AML-193 (cell line): ENCODE data around the gene SCO2.

Experiments used
- DNase-seq, 2 experiments: peaks; one replicate each; lab custom pipeline; 2025; lab: John Stamatoyannopoulos, UW

SCO2 gene

DNA sequence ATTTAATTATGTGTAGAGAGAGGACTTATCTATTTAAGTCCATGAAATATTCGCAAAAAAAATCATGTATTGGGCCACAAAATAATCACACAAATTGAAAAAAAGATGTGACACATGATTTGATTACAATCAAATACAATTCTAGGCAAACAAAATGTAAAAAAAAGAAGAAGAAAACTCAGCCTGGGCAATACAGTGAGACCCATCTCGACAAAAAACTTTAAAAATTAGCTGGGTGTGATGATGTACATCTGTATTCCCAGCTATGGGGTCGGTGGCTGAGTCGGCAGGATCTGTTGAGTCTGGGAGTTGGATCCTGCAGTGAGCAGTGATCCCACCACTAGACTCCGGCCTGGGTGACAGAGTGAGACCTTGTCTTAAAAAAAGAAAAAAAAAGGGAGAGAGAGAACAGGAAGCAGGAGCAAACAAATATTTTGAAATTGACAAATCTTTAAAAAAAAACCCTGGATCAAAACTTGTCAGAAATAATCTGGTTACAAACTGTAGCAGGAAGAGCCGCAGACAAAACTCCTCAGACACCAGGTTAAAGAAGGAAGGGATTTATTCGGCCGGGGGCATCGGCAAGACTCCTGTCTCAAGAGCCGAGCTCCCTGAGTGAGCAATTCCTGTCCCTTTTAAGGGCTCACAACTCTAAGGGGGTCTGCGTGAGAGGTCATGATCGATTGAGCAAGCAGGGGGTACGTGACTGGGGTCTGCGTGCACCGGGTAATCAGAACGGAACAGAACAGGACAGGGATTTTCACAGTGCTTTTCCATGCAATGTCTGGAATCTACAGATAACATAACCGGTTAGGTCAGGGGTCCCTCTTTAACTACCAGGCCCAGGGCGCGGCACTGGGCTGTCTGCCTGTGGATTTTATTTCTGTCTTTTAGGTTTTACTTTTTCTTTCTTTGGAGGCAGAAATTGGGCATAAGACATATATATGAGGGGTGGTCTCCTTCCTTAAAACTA is 7.7 kb upstream of the SCO2 start:
- no peak for DNase-seq

DNA sequence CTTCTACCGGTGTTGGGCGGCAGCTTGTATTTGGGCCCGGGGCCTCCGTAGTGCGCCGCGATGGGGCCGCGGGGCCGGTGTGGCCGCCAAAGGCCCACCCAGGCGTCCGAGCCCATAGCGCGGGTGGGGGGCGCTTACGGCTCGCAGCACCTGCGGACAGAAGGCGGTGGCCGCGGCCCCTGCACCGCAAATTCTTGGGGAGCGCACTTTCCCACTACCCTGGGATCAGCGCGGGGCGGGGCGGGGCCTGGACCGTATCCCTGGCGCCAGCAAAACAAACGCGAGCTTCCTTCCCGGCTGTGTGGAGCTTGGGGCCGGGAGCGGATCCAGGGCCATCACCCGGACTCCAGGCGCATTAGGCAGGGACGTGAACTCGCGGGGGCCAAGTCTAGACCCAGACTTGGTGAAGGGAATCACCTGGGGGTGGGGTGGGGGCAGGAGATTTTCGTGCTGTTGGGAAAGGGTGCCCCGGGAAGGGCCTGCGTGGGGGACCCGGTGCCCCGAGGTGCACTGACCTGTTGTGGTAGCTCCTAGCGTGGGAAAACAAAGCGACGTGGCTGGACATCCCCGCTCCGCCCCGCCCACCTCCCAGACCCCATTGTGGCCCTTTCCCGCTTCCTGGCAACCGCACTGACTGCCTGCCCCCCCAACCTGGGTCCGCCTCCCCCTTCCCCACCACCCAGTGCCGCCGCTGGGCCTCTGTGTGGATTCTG is 6.7 kb upstream of the SCO2 start:
- no peak for DNase-seq

DNA sequence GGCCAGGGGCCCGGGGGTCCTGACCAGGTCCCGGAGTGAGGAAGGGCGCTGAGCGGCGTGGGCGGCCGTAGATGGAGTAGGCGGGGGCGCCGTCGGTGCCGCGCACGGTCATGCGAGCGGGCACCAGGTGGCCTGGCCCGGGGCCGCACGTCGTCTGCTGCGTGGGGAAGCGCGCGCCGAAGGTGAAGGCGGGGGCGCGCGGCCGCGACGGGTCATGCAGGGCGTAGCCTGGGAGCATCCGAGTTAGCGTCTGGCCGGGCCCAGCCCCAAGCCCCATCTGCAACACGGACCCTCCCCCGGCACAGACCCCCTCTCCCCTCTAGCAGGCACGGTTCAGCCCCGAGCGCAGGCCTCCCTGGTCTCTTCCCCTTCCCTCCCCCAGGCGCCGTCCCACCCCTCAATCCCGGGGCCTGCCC is 6.2 kb upstream of the SCO2 start:
- no peak for DNase-seq

DNA sequence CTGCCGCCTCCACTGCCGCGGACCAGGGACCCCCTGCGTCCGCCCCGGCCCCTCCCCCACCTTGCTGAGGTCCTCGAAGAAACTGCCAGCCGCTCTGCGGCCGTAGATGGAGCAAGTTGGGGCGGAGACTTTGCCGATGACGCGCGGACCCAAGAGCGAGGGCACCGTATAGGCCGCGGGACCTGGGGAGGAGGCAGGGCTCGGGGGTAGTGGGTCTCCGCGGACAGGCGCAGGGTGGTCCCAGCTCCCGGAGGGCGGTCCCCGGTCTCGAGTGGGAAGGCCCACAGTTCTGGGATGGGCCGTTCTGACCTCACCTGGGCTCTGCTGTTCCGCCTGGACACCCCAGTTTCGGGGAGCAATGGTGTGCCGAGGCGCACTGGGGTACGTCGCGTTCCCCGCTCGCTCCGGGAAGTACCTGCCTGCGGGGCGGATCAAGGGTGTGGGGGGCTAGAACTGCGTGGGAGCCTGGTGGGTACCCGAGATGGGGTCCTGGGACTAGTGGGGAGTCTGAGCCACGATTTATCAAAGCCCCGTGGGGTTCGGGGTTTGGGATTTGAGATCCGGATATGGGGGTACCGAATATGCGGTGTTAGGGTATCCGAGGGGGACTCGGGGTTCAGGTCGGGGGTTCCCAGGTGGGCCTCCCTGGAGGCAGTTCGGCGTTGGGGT is 5.6 kb upstream of the SCO2 start:
- no peak for DNase-seq

DNA sequence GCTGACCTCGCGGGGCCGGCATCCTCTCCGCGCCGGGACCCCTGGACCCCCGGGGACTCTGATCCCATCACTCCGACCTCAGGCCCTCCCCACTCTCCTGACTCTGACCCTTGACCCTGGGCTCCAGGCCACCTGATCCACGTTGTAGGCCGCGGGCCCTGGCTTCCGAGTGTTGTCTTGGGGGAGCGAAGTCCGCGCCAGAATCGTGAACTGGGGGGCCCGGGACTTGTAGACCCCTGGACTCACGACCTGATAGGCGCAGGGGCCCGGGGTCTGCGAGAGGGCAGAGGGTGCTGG is 5.1 kb upstream of the SCO2 start:
- DNase-seq = no peak

DNA sequence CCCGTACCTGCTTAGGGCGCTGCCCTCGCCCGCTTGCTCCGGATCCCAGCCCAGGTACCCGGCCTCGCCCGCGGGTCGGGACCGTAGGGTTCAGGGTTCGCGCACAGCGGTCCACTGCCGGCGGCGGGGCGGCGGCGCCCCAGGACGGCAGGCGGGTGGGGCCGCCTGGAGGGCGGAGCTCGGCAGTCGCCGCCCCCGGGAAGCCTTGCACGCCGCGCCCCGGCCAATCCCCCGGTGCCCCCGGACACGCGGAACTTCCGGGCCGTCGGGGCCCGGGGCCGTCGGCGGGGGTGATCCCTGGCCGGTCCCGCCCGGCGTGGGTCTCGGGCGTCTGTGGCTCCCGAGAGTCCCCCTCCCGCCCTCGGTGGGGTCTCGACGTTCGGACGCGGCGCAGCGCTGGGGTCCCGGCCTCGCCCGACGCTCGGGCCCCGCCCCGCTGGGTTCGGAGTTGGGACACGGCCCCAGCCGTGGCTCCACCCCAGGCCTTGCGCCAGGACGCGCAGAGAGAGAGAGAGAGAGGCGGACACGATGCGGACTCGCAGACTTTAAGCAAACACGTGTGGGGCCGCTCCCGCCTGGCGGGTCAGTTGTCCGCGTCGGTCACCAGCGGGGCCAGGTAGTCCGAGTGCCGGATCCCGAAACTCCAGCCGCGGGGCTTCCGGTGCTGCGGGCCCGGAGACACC is 4.6 kb upstream of the SCO2 start, which contains the start of gene TYMP:
TSS of gene TYMP (minus strand) at position 116 of the 683 bp plus-strand sequence. CDS start 303 bp downstream, outside the sequence.
- DNase-seq = no peak

DNA sequence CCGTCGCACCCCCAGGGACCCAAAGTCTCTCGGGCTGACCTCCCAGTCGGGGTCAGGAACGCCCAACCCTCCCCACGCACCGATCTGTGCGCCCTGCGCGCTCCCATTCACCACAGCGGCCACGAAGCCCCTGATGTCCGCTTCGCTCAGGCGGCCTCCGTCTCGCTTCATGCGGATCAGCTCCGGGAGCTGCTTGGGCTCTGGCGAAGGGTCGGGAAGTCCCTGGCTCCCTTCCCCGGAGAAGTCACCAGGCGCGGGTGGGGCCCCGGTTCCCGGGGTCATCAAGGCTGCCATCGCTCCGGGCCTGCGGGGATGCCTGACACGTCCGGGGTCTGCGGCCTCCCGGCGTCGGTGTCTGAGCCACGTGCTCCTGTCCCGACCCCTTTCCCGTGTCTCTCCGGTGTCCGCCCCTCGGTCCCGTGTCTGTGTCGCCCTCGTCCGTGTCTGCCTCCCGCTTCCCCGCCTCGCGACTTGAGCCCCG is 4.1 kb upstream of the SCO2 start:
- DNase-seq = no peak

DNA sequence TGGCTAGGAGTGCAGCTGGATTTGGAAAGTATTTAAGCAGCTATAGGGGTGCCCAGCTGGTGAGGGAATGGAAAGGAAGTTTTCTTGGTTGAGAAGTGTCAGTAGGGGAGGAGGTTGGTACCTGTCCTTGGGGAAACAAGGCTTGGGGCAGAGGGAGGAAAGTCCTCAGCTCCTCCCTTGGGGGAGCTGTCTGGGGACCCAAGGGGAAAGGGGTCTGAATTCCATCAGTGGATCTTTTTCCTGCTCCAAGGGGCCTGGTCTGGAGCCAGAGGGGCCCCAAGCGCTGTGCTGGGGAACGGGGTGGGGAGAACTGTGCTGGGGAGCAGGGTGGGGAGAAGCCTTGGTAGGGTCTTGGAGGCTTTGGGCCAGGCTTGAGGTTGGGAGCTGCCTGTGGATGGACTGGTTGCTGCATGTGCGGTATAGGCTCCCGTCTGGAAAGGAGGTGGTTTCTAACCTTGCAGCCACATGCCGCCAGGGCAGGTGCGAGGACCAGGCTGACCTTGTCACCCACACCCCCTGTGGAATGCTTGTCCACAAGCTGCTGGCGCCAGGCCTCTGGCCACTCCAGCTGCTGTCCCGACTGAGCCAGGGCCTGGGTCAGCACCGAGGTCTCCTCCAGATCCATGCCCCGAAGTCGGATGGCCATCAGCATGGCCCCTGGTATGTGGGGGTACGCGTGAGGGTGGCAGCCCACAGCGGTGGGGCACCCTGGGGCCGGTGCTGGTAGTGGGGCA is 3.5 kb upstream of the SCO2 start:
- no peak for DNase-seq

DNA sequence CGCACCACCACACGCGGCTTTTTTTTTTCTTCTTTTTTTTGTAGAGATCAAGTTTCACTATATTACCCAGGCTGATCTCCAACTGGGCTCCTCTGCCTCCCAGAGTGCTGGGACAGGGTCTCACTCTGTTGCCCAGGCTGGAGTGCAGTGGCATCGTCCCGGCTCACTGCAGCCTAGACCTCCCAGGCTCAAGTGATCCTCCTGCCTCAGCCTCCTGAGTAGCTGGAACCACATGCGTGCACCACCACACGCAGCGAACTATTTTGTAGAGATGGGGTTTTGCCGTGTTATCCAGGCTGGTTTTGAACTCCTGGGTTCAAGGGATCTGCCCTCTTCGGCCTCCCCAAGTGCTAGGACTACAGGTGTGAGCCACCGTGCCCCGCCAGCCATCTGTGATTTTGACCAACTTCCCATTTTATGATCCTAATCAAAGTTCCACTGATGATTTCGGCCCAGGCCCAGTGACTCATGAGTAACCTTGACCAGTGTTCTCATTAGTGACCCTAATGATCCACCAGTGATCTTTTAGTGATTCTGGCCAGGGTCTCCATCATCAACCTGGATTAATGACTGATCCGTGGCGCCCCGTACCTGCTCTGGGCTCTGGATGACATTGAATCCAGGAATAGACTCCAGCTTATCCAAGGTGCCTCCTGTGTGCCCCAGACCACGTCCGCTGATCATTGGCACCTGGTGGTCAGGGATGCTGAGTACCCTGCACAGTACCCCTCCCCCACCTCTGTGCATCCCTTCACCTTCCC is 2.7 kb upstream of the SCO2 start:
- DNase-seq = no peak

DNA sequence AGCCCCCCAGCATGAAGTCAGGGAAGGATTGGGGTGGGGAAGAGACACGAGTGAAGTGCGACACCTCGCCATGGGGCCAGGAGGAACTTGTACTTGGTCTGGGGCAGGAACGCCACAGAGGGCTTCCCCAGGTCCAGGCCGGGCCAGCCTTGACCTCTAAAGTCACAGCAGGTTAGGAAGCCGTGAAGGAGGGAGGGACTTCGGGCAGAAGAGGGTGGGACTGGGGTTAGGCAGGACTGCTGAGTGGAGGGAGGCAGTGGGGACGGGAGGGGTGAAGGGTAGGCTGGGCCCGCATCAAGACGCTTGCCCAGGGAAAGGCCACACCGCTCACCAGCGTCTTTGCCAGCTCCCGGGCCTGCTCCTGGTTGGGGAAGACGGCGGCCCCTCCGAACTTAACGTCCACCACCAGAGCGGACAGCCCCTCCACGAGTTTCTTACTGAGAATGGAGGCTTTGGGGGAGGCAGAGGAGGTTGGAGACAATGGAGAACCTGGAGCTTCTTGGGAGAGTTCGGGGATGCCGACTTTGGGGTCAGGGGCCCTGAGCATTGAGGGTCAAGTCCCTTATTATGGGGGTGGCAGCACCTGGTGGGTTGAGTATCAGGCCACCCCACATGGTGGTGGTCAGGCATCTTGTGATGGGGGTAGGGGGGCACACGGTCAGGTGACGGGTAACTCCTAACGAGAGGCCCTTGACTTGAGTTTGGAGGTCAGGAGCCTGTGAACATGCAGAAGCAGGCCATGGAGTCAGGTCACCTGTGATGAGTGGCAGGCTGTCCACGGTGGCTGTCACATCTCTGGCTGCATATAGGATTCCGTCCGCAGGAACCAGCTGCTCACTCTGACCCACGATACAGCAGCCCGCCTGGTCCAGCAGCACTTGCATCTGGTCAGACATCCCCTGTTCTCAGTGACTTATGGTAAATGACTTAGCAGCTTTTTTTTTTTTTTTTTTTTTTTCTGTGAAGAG is 1.7 kb upstream of the SCO2 start:
- DNase-seq = peak; percentile 62 to 69

DNA sequence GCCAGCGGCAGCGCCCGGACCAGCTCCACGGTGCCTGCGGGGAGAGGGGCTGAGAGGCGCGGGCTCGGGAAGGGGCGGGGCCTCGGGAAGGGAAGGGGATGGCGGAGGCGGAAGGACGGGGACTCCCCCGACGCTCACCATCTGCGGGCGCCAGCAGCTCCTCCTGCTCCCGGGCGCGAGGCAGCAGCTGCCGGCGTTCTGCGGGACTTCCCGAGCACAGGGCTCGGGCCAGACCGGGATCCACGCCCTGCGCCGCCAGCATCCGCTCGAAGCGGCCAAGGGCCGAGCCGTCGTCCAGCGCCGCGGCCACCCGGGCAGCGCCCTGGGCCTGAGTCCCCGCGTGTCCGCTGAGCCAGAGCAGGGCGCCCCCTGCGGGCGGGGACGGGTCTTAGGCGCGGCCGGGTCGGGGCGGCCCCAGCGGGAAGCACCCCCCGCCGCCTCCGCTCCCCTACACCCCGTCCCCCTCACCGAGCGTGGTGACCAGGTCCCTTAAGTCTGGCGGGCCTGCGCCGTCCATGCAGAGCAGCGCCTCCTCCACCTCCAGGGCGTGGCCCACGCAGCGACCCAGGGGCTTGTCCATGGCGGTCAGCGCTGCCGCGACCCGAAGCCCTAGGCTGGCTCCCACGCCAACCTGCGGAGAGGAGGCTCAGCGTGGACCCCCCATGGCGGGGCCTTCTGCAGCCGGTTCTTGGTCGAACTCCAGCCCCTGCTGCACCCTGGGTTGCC is 873 bp upstream of the SCO2 start:
- DNase-seq = peak; percentile 56 to 75

DNA sequence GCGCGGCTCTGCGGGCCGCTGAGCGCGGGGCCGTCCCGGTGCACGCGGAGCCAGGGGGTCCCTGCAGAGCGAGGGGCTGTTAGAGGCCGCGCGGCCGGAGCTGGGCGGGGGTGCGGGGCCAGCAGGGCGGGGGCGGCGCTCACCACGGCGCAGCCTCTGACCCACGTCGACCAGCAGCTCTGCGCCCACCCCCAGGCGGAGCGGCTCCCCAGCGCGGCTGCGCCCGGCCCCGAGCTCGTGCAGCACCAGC is 385 bp upstream of the SCO2 start:
- no peak for DNase-seq

DNA sequence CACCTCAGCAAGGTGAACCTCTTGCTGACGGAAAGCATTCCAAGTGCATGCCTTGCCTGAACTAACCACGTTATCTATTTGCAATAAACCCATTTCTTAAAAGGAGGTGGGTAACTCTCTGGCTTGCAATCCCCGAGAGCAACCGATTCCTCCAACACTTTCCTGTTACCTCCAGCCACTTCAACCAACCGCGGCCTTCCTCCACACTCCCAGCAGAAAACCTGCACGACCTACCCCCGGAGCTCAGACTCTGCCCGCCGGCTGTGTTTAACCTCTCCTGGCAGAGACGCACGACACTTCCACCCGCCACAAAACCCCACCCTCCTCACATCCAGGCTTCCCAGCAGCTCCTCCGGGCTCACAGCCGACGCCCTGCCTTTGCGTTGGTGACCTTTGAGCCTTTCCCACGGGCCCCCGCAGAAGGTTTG is 708 bp downstream of the SCO2 start:
- no peak for DNase-seq

DNA sequence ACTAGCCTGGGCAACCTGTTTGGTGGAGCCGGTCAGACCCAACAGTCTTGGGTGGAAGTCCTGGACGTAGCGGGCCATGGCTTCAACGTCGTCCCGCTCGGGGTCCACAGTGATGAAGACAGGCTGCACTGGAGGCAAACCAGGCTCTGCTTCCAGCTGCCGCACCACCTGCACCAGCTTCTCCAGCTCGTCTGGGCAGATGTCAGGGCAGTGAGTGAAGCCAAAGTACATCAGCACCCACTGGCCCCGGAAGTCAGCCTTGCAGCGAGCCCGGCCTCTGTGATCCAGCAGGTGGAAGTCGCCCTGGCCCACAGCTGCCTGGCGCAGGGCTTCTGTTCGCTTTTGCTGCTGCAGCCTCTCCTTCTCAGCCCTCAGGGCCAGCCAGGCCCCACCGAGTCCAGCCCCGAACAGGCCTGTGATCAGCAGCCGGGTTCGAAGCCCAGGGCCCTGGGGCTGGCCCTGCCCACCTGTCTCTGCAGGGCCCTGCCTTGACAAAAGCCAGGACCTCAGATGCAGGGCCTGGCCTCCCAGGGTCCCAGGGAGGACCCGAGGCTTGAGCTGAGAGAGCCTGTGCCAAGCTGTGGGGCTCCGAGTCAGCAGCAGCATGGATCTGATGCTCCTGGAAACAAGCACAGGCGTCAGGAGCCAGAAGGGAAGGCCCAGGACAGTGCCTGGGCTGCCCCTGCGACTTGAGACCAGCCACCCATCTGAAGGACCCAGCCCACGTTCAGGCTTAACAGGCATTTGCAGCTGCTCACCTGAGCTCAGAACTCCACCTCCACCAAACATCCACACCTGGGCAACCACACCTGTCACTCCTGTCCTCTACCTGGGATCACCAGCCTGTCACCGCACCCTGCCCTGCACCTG is 1.4 kb downstream of the SCO2 start:
- DNase-seq = no peak

DNA sequence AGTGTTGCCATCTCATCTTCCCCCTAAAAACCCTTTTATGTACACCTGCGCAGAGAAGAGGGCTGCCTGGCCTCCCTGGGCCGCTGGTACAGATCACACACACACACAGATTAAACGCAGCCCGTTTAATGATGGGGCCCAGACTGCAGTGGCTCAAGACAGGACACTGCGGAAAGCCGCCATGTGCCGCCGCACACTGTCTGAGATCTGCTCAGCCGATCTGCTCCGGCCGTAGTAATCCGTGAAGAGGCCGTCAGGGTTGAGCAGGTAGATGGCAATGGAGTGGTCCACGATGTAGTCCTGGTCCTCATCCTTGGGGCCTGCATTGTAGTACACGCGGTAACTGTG is 2.0 kb downstream of the SCO2 start:
- no peak for DNase-seq

DNA sequence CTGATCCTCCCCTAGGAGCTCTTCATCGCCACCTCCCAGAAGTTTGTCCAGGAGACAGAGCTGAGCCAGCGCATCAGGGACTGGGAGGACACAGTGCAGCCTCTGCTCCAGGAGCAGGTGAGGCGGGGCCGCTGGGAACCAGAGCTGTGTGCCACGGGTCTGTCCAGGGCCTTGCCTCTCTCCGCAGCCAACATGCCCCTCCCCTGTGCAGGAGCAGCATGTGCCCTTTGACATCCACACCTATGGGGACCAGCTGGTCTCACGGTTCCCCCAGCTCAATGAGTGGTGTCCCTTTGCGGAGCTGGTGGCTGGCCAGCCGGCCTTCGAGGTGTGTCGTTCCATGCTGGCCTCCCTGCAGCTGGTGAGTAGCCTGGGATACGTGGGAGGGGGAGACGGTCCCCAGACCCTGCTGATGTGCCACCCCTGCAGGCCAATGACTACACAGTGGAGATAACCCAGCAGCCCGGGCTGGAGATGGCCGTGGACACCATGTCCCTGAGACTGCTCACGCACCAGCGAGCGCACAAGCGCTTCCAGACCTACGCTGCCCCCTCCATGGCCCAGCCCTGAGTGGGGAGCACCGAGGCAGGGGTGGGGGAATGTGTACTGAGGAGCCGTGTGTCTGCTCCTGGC is 2.5 kb downstream of the SCO2 start:
- DNase-seq = no peak

DNA sequence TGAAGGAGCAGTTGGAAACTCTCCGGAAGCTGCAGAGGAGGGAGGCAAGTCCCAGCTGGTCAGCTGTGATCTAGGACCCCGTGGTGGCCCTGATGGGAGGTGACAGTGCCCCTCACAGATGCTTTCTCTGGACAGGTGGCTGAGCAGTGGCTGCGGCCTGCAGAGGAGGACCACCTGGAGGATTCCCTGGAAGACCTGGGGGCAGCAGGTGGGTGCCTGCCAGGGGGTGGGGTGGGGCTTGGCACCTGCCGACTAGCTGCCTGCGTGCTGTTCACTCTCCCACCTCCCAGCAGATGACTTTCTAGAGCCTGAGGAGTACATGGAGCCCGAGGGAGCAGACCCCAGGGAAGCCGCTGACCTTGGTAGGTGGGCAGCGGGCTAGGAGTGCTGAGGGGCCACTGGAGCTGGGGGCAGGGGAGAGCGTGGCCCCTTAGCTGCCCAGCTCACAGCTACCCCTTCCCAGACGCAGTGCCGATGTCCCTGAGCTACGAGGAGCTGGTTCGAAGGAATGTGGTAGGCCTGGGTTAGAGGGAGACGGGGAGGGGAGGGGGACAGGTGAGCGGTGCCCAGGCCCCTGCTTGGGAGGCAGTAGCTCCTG is 3.1 kb downstream of the SCO2 start:
- DNase-seq = no peak
